OCI-M2 (cell line): ENCODE measurements around the gene KIF6.

Source experiments
- DNase-seq: peaks from one replicate; lab custom pipeline; 2025; ENCODE audit not compliant: unreplicated experiment; lab: John Stamatoyannopoulos, UW

KIF6 gene

GRCh38 chr6:39388606-39389483, 336.4 kb downstream of the KIF6 start:
- DNase-seq = no peak

GRCh38 chr6:39387785-39388184, 337.4 kb downstream of the KIF6 start:
- DNase-seq = no peak

GRCh38 chr6:39386487-39386886, 338.7 kb downstream of the KIF6 start:
- no peak for DNase-seq

GRCh38 chr6:39381550-39382140, 343.6 kb downstream of the KIF6 start:
- DNase-seq = no peak

DNA sequence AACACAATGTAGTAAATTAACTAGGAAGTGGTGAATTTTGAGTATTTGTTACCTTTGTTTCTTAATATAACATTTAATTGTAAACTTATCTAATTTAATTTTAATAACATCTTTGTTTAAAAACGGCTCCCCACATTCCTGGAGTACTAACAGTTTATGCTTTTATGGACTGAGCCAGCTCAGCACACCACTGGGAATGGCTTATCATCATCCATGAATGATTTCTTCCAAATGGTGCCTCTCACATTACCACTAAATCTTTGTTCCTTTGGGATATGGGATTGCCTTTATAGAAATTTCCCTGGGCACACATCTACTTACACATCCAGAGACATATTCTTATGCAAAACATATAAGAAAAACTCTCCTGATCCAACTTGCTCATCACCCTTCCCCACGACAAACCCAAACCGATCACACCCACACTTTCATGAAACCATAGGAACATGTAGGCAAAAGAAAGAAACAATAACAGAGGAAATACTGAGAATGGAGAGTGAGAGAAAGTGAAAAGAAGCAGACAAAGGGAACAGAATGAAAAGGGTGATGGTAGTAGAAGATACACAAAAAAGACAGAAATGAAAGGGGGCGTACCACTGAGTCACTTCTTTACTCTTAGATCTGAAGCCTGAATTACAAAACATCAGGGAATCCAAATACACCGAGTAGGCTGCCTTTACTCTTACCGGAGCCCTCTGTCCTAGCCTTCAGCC, 344.2 kb downstream of the KIF6 start:
- no peak for DNase-seq

GRCh38 chr6:39378960-39379425, 346.2 kb downstream of the KIF6 start:
- DNase-seq = no peak

- no peak for DNase-seq
Observed at GRCh38 chr6:39378175-39378959, 346.8 kb downstream of the KIF6 start.

GRCh38 chr6:39377539-39377950, 347.7 kb downstream of the KIF6 start:
- no peak for DNase-seq

DNA sequence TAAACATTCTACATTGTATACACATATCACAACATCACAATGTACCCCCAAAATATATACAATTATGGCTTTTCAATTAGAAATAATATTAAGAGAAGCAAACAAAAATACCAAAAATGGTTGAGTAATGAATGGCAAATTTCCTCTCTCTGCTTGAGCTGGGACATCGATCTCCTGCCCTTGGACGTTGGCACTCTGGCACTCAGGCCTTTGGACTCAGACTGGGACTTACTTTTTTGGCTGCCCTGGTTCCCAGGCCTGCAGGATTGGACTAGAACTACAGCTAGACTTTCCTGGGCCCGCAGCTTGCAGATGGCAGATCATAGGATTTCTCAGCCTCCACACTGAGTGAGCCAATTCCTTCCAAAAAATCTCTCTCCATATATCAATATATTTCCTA, 349.8 kb downstream of the KIF6 start:
- no peak for DNase-seq

DNA sequence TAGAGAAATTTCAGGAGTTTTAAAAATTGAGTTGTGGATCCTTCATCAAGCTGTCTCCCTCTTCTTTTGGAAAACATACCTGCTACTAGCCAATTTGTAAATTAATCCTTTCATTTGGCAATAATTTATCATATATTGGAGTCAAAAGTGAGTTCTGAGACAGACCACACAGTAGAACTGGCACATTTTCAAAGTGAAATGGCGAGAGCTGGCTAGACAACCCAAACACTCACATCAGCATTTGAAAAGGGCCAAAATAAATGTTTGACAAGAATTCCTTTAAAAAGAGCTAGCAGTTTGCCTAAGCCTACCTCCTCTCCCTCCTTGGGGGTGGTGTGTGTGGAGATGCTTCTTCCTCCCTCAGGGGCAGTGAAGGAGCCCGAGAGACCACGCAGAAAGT, 354.8 kb downstream of the KIF6 start:
- DNase-seq = no peak

GRCh38 chr6:39369987-39370386, 355.2 kb downstream of the KIF6 start:
- DNase-seq = no peak

GRCh38 chr6:39367700-39368099, 357.5 kb downstream of the KIF6 start:
- DNase-seq = no peak

- no peak for DNase-seq
Observed at GRCh38 chr6:39366931-39367618, 358.1 kb downstream of the KIF6 start.

- DNase-seq = no peak
Observed at GRCh38 chr6:39365281-39366074, 359.7 kb downstream of the KIF6 start.

DNA sequence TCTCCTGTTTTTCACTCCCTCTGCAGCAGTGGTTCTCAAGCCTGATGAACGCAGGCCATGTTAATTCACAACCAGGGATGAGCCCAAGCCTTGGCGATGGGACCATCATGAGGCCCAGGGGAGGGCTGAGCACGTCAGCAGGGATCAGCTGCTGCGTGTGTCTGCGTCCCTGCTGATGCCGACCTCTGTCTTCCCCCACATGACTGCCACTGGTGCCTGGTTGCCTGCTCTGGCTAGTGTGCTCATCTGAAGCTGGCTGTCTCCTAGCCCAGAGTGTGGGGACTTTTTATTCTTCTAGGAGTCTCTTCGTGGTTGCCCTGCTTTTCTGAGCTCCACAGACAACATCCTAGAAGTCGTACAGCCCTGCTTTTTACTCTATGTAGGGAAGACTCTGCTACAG, 361.9 kb downstream of the KIF6 start:
- DNase-seq = no peak

DNA sequence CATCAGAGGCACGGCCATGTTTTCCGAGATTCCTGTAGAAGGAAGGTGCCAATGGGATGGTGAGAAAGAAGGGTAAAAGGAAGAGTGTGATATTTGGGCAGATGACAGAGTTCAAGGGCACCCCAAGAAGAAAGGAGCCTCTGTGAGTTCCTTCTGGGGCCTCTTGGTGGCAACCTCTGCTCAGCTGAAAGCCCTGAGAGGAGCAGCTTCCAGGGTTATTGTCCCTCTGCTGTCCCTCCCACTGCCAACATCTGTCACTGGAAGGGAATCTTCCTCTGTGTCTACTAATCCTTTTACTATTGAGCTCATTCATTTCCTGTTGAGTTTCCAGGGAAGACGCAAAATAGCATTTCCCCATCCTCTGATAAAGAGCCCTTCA, 362.7 kb downstream of the KIF6 start:
- DNase-seq = no peak

DNA sequence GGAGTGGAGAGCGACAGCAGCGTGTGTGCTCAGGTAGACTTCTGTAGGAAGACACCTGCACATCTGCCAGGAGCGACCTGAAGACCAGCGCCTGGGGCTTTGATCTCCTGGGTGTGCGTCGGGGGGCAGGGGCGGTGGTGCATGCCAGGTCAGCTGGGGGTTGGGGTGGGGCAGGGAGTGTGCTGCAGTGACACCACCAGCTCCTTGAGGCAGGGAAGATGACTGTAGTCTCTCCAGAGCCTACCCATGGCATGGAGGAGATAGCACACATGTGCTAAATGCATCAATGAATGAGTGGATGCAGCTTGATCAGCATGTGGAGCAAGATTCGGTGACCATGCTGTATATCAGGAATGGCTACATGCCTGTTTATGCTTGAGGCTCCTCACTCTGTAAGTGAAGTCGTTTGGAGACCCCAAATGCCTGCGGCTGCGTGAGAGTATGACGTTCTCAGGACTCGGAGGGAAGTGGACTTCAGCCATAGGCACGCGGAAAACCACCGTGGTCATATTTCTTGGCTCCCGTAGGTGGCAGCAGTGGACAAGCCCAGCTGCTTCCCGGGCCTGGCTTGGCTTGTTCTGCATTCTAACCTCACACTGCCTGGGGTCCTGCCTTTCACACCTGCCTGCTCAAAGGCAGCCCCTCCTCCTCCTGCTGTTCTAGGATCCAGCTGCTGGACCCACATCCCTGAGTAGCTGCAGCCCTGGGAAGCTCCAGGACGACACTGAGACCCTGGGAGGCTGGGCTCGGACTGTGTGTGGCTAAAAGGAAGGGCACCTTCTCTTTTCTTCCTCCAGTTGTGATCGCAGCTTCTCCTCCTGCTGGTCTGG, 363.3 kb downstream of the KIF6 start:
- DNase-seq = peak; percentile 71

GRCh38 chr6:39360378-39360777, 364.8 kb downstream of the KIF6 start:
- DNase-seq = no peak
